HepG2 (cell line): ENCODE data around the gene DYNLT2B.

Experiments used
- CTCF ChIP-seq: sonication (generic); formaldehyde crosslinking; IDR thresholded peaks from 2 replicates; pipeline ENCODE4 v1.5.0; 2020; ENCODE audit warnings: mild to moderate bottlenecking, missing genetic modification reagents, moderate library complexity
- FOXA3 ChIP-seq: IDR thresholded peaks from 2 replicates; pipeline ENCODE4 v1.6.1; 2016; ENCODE audit warnings: missing genetic modification reagents, missing compliant biosample characterization
- FOXO1 ChIP-seq: sonication (generic); formaldehyde crosslinking; IDR thresholded peaks from 2 replicates; pipeline ENCODE4 v1.4.0; 2020; ENCODE audit warnings: missing genetic modification reagents
- KDM4B ChIP-seq: sonication (generic); formaldehyde crosslinking; IDR thresholded peaks from 2 replicates; pipeline ENCODE4 v1.4.0; 2020; ENCODE audit warnings: missing genetic modification reagents
- NBN ChIP-seq: fragments of 450-650 bp; conservative IDR thresholded peaks from 2 replicates; pipeline ENCODE4 v1.6.1; 2017
- NR2C2 ChIP-seq: sonication (generic); formaldehyde crosslinking; IDR thresholded peaks from 2 replicates; pipeline ENCODE4 v1.4.0; 2020; ENCODE audit warnings: missing genetic modification reagents, mild to moderate bottlenecking, moderate library complexity, borderline replicate concordance
- POLR2A ChIP-seq, 2 experiments: IDR thresholded peaks; 2 replicates each; pipeline ENCODE4 v1.6.1; 2011; ENCODE audit warnings: low read depth in 2 of 2, low read length in 2 of 2, mild to moderate bottlenecking in 1 of 2, moderate library complexity in 1 of 2; ENCODE audit not compliant: insufficient read depth in 1 of 2
- POLR2AphosphoS5 ChIP-seq: IDR thresholded peaks from 2 replicates; pipeline ENCODE4 v1.6.1; 2012; ENCODE audit warnings: low read depth, low read length
- RAD21 ChIP-seq: fragments of 450-650 bp; formaldehyde crosslinking; IDR thresholded peaks from 2 replicates; pipeline ENCODE4 v1.5.0; 2020; ENCODE audit warnings: mild to moderate bottlenecking
- TBX3 ChIP-seq: fragments of 450-650 bp; IDR thresholded peaks from 2 replicates; pipeline ENCODE4 v1.6.1; 2017; ENCODE audit warnings: antibody characterized with exemption, mild to moderate bottlenecking, inconsistent platforms, borderline replicate concordance
- TCF7 ChIP-seq: sonication (generic); IDR thresholded peaks from 2 replicates; pipeline ENCODE4 v1.6.1; 2016; ENCODE audit warnings: antibody characterized with exemption, low read depth
- ZBTB26 ChIP-seq: IDR thresholded peaks from 2 replicates; pipeline ENCODE4 v1.6.1; 2016; ENCODE audit warnings: missing compliant biosample characterization, missing genetic modification reagents, borderline replicate concordance
- ZNF800 ChIP-seq: sonication (generic); formaldehyde crosslinking; IDR thresholded peaks from 2 replicates; pipeline ENCODE4 v1.4.0; 2020; ENCODE audit warnings: missing genetic modification reagents

- no peak for TF ChIP-seq ZNF800 (CRISPR knock-in tag)
- TF ChIP-seq KDM4B (CRISPR knock-in tag), result no peak
- no peak for TF ChIP-seq ZBTB26 (CRISPR knock-in tag)
- TF ChIP-seq FOXA3, result no peak
- no peak for TF ChIP-seq FOXO1 (CRISPR knock-in tag)
- TF ChIP-seq RAD21, result no peak
- TF ChIP-seq CTCF, result no peak
- TF ChIP-seq NR2C2 (CRISPR knock-in tag), result no peak
- no peak for TF ChIP-seq POLR2A (IDR thresholded peaks at IDR 0.05; ENCODE audit: insufficient read depth in 1 of 2, low read depth in 2 of 2, low read length in 2 of 2)
- TF ChIP-seq TCF7, result no peak
- no peak for TF ChIP-seq NBN
- no peak for TF ChIP-seq POLR2AphosphoS5
- TF ChIP-seq TBX3, result no peak
Observed at GRCh38 chr3:196281962-196282361, 36.1 kb downstream of the DYNLT2B start.
